ENCODE measurements around the gene KRTAP7-1. TPM values are rescaled to one million over a fixed set of nuclear protein-coding genes. Genes with fewer than 3 reads are reported as not detected.

KRTAP7-1 gene
- polyA plus RNA-seq, 1 donor (not counting 4 experiments of a cell fraction or from before 2014, with no cell fraction given) = not detected

DNA sequence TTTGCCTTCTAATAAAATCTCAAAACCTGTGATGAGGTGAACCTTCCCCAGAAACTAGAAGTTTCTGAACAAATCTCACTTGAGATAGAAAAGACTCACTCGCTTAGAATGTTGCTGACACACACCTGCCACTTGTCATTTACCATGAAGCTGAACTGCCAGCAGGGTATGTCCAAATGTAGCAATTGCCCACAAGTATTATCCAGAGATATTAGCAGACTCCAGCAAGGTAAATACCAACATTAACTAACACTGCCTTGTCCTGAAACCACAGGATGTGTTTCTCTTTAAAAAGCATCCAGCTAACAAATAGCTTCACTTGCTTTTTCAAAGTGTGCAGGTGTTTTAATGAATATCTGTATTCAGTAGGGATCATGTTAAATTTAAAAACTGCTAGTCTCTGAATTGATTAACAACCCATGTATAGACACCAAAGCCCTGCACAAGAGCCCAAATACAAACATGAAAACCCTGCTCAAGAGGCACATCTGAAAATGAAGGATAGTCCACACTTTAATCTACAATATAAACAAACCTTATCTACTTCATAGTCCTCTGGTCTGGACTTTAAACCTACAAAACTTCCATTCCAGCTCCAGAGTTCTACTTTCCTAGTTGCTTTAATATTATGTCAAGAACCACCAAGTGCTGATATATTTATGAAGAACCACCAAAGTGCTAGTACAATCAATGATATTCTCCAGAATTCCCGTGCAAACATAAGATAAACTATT lies 35.8 kb downstream of the KRTAP7-1 start:
- H3K9ac ChIP-seq (ENCODE audit: control insufficient read depth, extremely low read depth, insufficient read depth, low read length) = no peak overlapping the region
- no peak overlapping the region for H3K4me2 ChIP-seq (ENCODE audit: control insufficient read depth, extremely low read depth, insufficient read depth, low read depth, low read length)
- H4K20me1 ChIP-seq (ENCODE audit: control insufficient read depth, extremely low read depth, insufficient read depth, low read length) = no peaks in the 10 kb centered on the region
- H3K9me3 ChIP-seq (ENCODE audit: control insufficient read depth, low read depth, low read length) = no peaks in the 10 kb centered on the region
- TF ChIP-seq, protein P1, sequence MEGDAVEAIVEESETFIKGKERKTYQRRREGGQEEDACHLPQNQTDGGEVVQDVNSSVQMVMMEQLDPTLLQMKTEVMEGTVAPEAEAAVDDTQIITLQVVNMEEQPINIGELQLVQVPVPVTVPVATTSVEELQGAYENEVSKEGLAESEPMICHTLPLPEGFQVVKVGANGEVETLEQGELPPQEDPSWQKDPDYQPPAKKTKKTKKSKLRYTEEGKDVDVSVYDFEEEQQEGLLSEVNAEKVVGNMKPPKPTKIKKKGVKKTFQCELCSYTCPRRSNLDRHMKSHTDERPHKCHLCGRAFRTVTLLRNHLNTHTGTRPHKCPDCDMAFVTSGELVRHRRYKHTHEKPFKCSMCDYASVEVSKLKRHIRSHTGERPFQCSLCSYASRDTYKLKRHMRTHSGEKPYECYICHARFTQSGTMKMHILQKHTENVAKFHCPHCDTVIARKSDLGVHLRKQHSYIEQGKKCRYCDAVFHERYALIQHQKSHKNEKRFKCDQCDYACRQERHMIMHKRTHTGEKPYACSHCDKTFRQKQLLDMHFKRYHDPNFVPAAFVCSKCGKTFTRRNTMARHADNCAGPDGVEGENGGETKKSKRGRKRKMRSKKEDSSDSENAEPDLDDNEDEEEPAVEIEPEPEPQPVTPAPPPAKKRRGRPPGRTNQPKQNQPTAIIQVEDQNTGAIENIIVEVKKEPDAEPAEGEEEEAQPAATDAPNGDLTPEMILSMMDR (optimal IDR thresholded peaks at IDR 0.05 in 1 of 3, IDR thresholded peaks at IDR 0.05 in 1 of 3, conservative IDR thresholded peaks at IDR 0.05 in 1 of 3; ENCODE audit: extremely low read depth in 1 of 3, insufficient read depth in 2 of 3, low read length in 3 of 3) = no peak
- no peak overlapping the region for H3K27ac ChIP-seq (ENCODE audit: control insufficient read depth, insufficient read depth, low read length)
- no peaks in the 10 kb centered on the region for H3K79me2 ChIP-seq (ENCODE audit: control insufficient read depth, insufficient read depth, low read length)
- no peak for FAIRE-seq
- no peak for DNase-seq (ENCODE audit: low read depth, low spot score)
- no peaks in the 10 kb centered on the region for H3K9me1 ChIP-seq (ENCODE audit: control insufficient read depth, extremely low read depth, insufficient read depth, low read length)
- no peak overlapping the region for H2AFZ ChIP-seq (ENCODE audit: control insufficient read depth, low read length)
- dilution Hi-C loops (cut with MboI; ENCODE audit: extremely low pct_ligation_motif_present, low sequenced_read_pairs) = no loop called here
- H3K27me3 ChIP-seq (ENCODE audit: control insufficient read depth, extremely low read depth, insufficient read depth, low read length) = no peaks in the 10 kb centered on the region
- H3K36me3 ChIP-seq (ENCODE audit: control insufficient read depth in 2 of 2, extremely low read depth in 1 of 2, insufficient read depth in 2 of 2, low read length in 2 of 2) = no peaks in the 10 kb centered on the region
- no peaks in the 10 kb centered on the region for H3K4me1 ChIP-seq (ENCODE audit: control insufficient read depth, extremely low read depth, insufficient read depth, low read length)
- no peak overlapping the region for H3K4me3 ChIP-seq (ENCODE audit: control insufficient read depth in 2 of 3, extremely low read depth in 1 of 3, insufficient read depth in 2 of 3, low read depth in 1 of 3, low read length in 3 of 3)

DNA sequence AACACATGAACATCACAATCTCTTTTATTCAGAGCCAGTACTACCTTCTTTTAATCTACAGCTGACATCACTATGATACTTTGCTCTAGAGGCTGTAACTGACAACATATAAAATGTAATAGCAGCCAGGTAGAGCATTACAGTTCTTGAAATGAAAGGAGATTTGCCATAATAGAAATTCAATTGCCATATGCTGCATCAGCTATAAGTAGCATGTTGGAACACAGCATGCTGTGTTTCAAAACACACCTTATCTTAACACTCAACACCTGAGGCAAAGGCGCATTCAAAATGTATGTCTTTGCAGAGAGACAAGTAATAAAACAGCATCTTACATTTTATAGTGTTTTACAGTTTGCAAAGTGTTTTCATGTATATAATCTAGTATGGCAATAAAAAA lies 50.3 kb downstream of the KRTAP7-1 start:
- FAIRE-seq = no peak
- no peak for TF ChIP-seq EZH2 (IDR thresholded peaks at IDR 0.05; ENCODE audit: low read length)
- TF ChIP-seq, protein P1 (optimal IDR thresholded peaks at IDR 0.05 in 1 of 3, IDR thresholded peaks at IDR 0.05 in 1 of 3, conservative IDR thresholded peaks at IDR 0.05 in 1 of 3; ENCODE audit: extremely low read depth in 1 of 3, insufficient read depth in 2 of 3, low read length in 3 of 3) = no peak
- no peak overlapping the region for H3K27ac ChIP-seq (ENCODE audit: control insufficient read depth, insufficient read depth, low read length)
- no peaks in the 10 kb centered on the region for H3K9me1 ChIP-seq (ENCODE audit: control insufficient read depth, extremely low read depth, insufficient read depth, low read length)
- no peak overlapping the region for H3K9ac ChIP-seq (ENCODE audit: control insufficient read depth, extremely low read depth, insufficient read depth, low read length)
- H2AFZ ChIP-seq (ENCODE audit: control insufficient read depth, low read length) = no peak overlapping the region
- H3K4me3 ChIP-seq (ENCODE audit: control insufficient read depth in 2 of 3, extremely low read depth in 1 of 3, insufficient read depth in 2 of 3, low read depth in 1 of 3, low read length in 3 of 3) = no peak overlapping the region
- no peaks in the 10 kb centered on the region for H3K79me2 ChIP-seq (ENCODE audit: control insufficient read depth, insufficient read depth, low read length)
- no peaks in the 10 kb centered on the region for H3K9me3 ChIP-seq (ENCODE audit: control insufficient read depth, low read depth, low read length)
- no peaks in the 10 kb centered on the region for H3K36me3 ChIP-seq (ENCODE audit: control insufficient read depth in 2 of 2, extremely low read depth in 1 of 2, insufficient read depth in 2 of 2, low read length in 2 of 2)
- no peaks in the 10 kb centered on the region for H3K27me3 ChIP-seq (ENCODE audit: control insufficient read depth, extremely low read depth, insufficient read depth, low read length)
- dilution Hi-C loops (cut with MboI; ENCODE audit: extremely low pct_ligation_motif_present, low sequenced_read_pairs) = no loop called here
- DNase-seq (ENCODE audit: low read depth, low spot score) = no peak
- no peak overlapping the region for H3K4me2 ChIP-seq (ENCODE audit: control insufficient read depth, extremely low read depth, insufficient read depth, low read depth, low read length)
- H3K4me1 ChIP-seq (ENCODE audit: control insufficient read depth, extremely low read depth, insufficient read depth, low read length) = no peaks in the 10 kb centered on the region
- no peaks in the 10 kb centered on the region for H4K20me1 ChIP-seq (ENCODE audit: control insufficient read depth, extremely low read depth, insufficient read depth, low read length)

Small RNA genes within 50 kb of the gene (small RNA-seq; reads per million reads assigned to genes)
- 0 reads per million in 3 experiments for gene KRTAP8-2P (ENCODE audit: insufficient read length in 3 of 3, low read depth in 3 of 3, low replicate concordance in 1 of 3)
- 0 reads per million in 3 experiments for gene KRTAP8-3P (ENCODE audit: insufficient read length in 3 of 3, low read depth in 3 of 3, low replicate concordance in 1 of 3)

Other genes starting within 250 kb of the KRTAP7-1 start
- not detected in 3 replicates for gene KRTAP22-2, start 239.4 kb downstream of the KRTAP7-1 start, polyA plus RNA-seq
- not detected in 3 replicates for gene KRTAP6-3, start 237.3 kb downstream of the KRTAP7-1 start, polyA plus RNA-seq
- not detected in 3 replicates for gene KRTAP6-2, start 230.9 kb downstream of the KRTAP7-1 start, polyA plus RNA-seq
- not detected in 3 replicates for gene KRTAP22-1, start 228.7 kb downstream of the KRTAP7-1 start, polyA plus RNA-seq
- gene KRTAP6-1, start 215.8 kb downstream of the KRTAP7-1 start, polyA plus RNA-seq = not detected in 3 replicates
- gene KRTAP20-1, start 213.3 kb downstream of the KRTAP7-1 start, polyA plus RNA-seq = not detected in 3 replicates
- gene KRTAP20-4, start 209.1 kb downstream of the KRTAP7-1 start, polyA plus RNA-seq = not detected in 3 replicates
- gene KRTAP20-2, start 194.6 kb downstream of the KRTAP7-1 start, polyA plus RNA-seq = not detected in 3 replicates
- gene KRTAP20-3, start 186.9 kb downstream of the KRTAP7-1 start, polyA plus RNA-seq = not detected in 3 replicates
- not detected in 3 replicates for gene KRTAP21-3, start 111.0 kb downstream of the KRTAP7-1 start, polyA plus RNA-seq
- not detected in 3 replicates for gene KRTAP21-2, start 82.5 kb downstream of the KRTAP7-1 start, polyA plus RNA-seq
- not detected in 3 replicates for gene KRTAP21-1, start 74.3 kb downstream of the KRTAP7-1 start, polyA plus RNA-seq
- gene KRTAP8-1, start 16.5 kb downstream of the KRTAP7-1 start, polyA plus RNA-seq = not detected in 3 replicates
- gene KRTAP11-1, start 51.8 kb upstream of the KRTAP7-1 start, polyA plus RNA-seq = not detected in 3 replicates
- gene KRTAP19-8, start 208.7 kb upstream of the KRTAP7-1 start, polyA plus RNA-seq = not detected in 3 replicates

All from keratinocyte (primary cell).